ENCODE results near the gene ANGPTL4.
A peak's percentile ranks its signal among the peaks of the same experiment; 100 is the strongest.
"Not testable (repeated sequence)": the region's sequence is repeated elsewhere in the genome, so short reads cannot be mapped to it uniquely, and the experiment has no call there.

ANGPTL4 gene

GRCh38 chr19:8360196-8360595 is 3.8 kb upstream of the ANGPTL4 start:
- no peak for DNase-seq (ENCODE audit: low read depth in 4 of 4, low spot score in 1 of 4)

GRCh38 chr19:8361921-8362793 is 1.8 kb upstream of the ANGPTL4 start:
- DNase-seq (ENCODE audit: low read depth in 4 of 4, low spot score in 1 of 4), result peak in 1 of 4 experiments; percentile 34

- DNase-seq (ENCODE audit: low read depth in 4 of 4, low spot score in 1 of 4), result no peak
Observed at GRCh38 chr19:8366121-8366581, 2.2 kb downstream of the ANGPTL4 start.

- no peak for DNase-seq (ENCODE audit: low read depth in 4 of 4, low spot score in 1 of 4)
Observed at GRCh38 chr19:8366961-8367326, 3.0 kb downstream of the ANGPTL4 start.

GRCh38 chr19:8367327-8368001 is 3.5 kb downstream of the ANGPTL4 start:
- no peak for DNase-seq (ENCODE audit: low read depth in 4 of 4, low spot score in 1 of 4)

GRCh38 chr19:8370176-8371010 is 6.4 kb downstream of the ANGPTL4 start:
- no peak for DNase-seq (ENCODE audit: low read depth in 4 of 4, low spot score in 1 of 4)

- no peak for DNase-seq (ENCODE audit: low read depth in 4 of 4, low spot score in 1 of 4)
Observed at GRCh38 chr19:8371011-8371804, 7.3 kb downstream of the ANGPTL4 start.

GRCh38 chr19:8373867-8374813 is 10.2 kb downstream of the ANGPTL4 start:
- DNase-seq (ENCODE audit: low read depth in 4 of 4, low spot score in 1 of 4), result no peak

- not testable (repeated sequence) for DNase-seq (ENCODE audit: low read depth in 4 of 4, low spot score in 1 of 4)
Observed at GRCh38 chr19:8375766-8376165, 11.8 kb downstream of the ANGPTL4 start.

GRCh38 chr19:8376373-8376974 is 12.5 kb downstream of the ANGPTL4 start:
- not testable (repeated sequence) for DNase-seq (ENCODE audit: low read depth in 4 of 4, low spot score in 1 of 4)

- no peak for DNase-seq (ENCODE audit: low read depth in 4 of 4, low spot score in 1 of 4)
Observed at GRCh38 chr19:8377598-8377997, 13.6 kb downstream of the ANGPTL4 start.

- not testable (repeated sequence) for DNase-seq (ENCODE audit: low read depth in 4 of 4, low spot score in 1 of 4)
Observed at GRCh38 chr19:8379156-8379891, 15.4 kb downstream of the ANGPTL4 start.

GRCh38 chr19:8384569-8384968 is 20.6 kb downstream of the ANGPTL4 start:
- DNase-seq (ENCODE audit: low read depth in 4 of 4, low spot score in 1 of 4), result not testable (repeated sequence)

GRCh38 chr19:8385103-8385502 is 21.1 kb downstream of the ANGPTL4 start:
- not testable (repeated sequence) for DNase-seq (ENCODE audit: low read depth in 4 of 4, low spot score in 1 of 4)

- DNase-seq (ENCODE audit: low read depth in 4 of 4, low spot score in 1 of 4), result not testable (repeated sequence)
Observed at GRCh38 chr19:8385566-8385965, 21.6 kb downstream of the ANGPTL4 start.

- DNase-seq (ENCODE audit: low read depth in 4 of 4, low spot score in 1 of 4), result not testable (repeated sequence)
Observed at GRCh38 chr19:8386419-8386818, 22.5 kb downstream of the ANGPTL4 start.

- DNase-seq (ENCODE audit: low read depth in 4 of 4, low spot score in 1 of 4), result no peak
Observed at GRCh38 chr19:8386990-8387389, 23.0 kb downstream of the ANGPTL4 start.

Data from stimulated activated CD4-positive, alpha-beta T cell treated with anti-CD3 and anti-CD28 coated beads, Interleukin-1b, Interleukin-23, amount 100 ng/mL, for 24 hours (primary cell).